BE2C (cell line): ENCODE data around the gene LACTBL1.

Experiments
- DNase-seq: peaks from one replicate; pipeline ENCODE4 v3.0.0-alpha.2; 2020
- H3K27me3 ChIP-seq: fragments of 250-450 bp; sonication (Bioruptor Pico); 2 replicates; pipeline ENCODE4 v1.5.1; 2020; ENCODE audit warnings: mild to moderate bottlenecking
- H3K36me3 ChIP-seq: fragments of 250-450 bp; sonication (Bioruptor Pico); 2 replicates; pipeline ENCODE4 v1.5.1; 2020; ENCODE audit warnings: mild to moderate bottlenecking
- H3K4me1 ChIP-seq: fragments of 250-450 bp; sonication (Bioruptor Pico); 2 replicates; pipeline ENCODE4 v1.5.1; 2020
- H3K4me3 ChIP-seq: 2 replicates; pipeline ENCODE4 v1.5.1; 2011; ENCODE audit warnings: low read depth, low read length
- H3K9me3 ChIP-seq: fragments of 250-450 bp; sonication (Bioruptor Pico); 2 replicates; pipeline ENCODE4 v1.5.1; 2020
- TF ChIP-seq, protein P1 (sequence below): IDR thresholded peaks from 2 replicates; pipeline ENCODE4 v1.5.1; 2012; ENCODE audit warnings: mild to moderate bottlenecking, low read depth, low read length

LACTBL1 gene

GRCh38 chr1:22944346-22945055 lies 28.2 kb downstream of the LACTBL1 start:
- no peaks in the 10 kb centered on the region for H3K27me3 ChIP-seq

GRCh38 chr1:22941257-22941656 lies 31.4 kb downstream of the LACTBL1 start:
- H3K27me3 ChIP-seq = no peaks in the 10 kb centered on the region
- no peak for DNase-seq
- no peaks in the 10 kb centered on the region for H3K9me3 ChIP-seq
- TF ChIP-seq, protein P1, sequence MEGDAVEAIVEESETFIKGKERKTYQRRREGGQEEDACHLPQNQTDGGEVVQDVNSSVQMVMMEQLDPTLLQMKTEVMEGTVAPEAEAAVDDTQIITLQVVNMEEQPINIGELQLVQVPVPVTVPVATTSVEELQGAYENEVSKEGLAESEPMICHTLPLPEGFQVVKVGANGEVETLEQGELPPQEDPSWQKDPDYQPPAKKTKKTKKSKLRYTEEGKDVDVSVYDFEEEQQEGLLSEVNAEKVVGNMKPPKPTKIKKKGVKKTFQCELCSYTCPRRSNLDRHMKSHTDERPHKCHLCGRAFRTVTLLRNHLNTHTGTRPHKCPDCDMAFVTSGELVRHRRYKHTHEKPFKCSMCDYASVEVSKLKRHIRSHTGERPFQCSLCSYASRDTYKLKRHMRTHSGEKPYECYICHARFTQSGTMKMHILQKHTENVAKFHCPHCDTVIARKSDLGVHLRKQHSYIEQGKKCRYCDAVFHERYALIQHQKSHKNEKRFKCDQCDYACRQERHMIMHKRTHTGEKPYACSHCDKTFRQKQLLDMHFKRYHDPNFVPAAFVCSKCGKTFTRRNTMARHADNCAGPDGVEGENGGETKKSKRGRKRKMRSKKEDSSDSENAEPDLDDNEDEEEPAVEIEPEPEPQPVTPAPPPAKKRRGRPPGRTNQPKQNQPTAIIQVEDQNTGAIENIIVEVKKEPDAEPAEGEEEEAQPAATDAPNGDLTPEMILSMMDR = no peak
- no peaks in the 10 kb centered on the region for H3K4me1 ChIP-seq
- H3K36me3 ChIP-seq = no peaks in the 10 kb centered on the region
- no peak overlapping the region for H3K4me3 ChIP-seq

More at GRCh38 chr1:22944346-22945055, 28.2 kb downstream of the LACTBL1 start:
- Histone ChIP-seq H3K9me3 (no peaks in the 10 kb centered on the region), H3K36me3 (no peaks in the 10 kb centered on the region), H3K4me3 (no peak overlapping the region), H3K4me1 (no peaks in the 10 kb centered on the region)
- DNase-seq = no peak
- TF ChIP-seq, protein P1 = no peak

GRCh38 chr1:22936681-22937080 lies 36.0 kb downstream of the LACTBL1 start:
- H3K27me3 ChIP-seq = no peaks in the 10 kb centered on the region
- TF ChIP-seq, protein P1 = no peak
- no peaks in the 10 kb centered on the region for H3K36me3 ChIP-seq
- H3K4me1 ChIP-seq = no peaks in the 10 kb centered on the region
- H3K9me3 ChIP-seq = no peaks in the 10 kb centered on the region
- DNase-seq = no peak
- H3K4me3 ChIP-seq = no peak overlapping the region

DNA sequence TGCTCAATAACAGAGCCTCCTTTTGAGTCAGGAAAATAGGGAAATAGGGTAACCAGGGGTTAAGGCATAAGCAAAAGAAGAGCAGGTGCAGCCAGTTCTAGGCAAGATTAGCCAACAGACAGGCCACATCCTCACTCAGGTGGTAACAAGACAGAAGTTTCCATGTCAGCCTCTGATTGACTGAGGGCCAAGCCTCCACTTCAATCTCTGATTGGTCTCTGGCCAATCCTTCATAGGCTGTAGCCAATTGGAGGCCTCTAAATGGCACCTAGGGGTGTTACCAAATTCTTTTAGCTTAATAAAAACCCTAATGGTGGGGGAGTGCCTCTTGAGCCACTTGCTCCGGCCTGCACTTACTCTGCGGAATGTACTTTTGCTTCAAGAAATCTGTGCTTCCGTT lies 37.2 kb downstream of the LACTBL1 start:
- H3K4me3 ChIP-seq = no peak overlapping the region
- TF ChIP-seq, protein P1 = no peak
- H3K4me1 ChIP-seq = no peaks in the 10 kb centered on the region
- H3K36me3 ChIP-seq = no peaks in the 10 kb centered on the region
- no peaks in the 10 kb centered on the region for H3K9me3 ChIP-seq
- DNase-seq = no peak
- no peaks in the 10 kb centered on the region for H3K27me3 ChIP-seq

GRCh38 chr1:22932803-22933470 lies 39.7 kb downstream of the LACTBL1 start:
- no peaks in the 10 kb centered on the region for H3K27me3 ChIP-seq
- no peak for DNase-seq
- TF ChIP-seq, protein P1 = no peak
- no peaks in the 10 kb centered on the region for H3K9me3 ChIP-seq
- no peaks in the 10 kb centered on the region for H3K36me3 ChIP-seq
- H3K4me1 ChIP-seq = no peaks in the 10 kb centered on the region
- H3K4me3 ChIP-seq = no peak overlapping the region
